HepG2 (cell line): ENCODE data around the gene SGCE. TPM values are rescaled to one million over a fixed set of nuclear protein-coding genes. Genes with fewer than 3 reads are reported as not detected.

Experiments used
- ATM ChIP-seq: fragments of 450-650 bp; IDR thresholded peaks from 2 replicates; pipeline ENCODE4 v1.7.1; 2017; ENCODE audit warnings: mild to moderate bottlenecking, borderline replicate concordance
- FOXO1 ChIP-seq: sonication (generic); formaldehyde crosslinking; IDR thresholded peaks from 2 replicates; pipeline ENCODE4 v1.4.0; 2020; ENCODE audit warnings: missing genetic modification reagents
- MAFF ChIP-seq: IDR thresholded peaks from 2 replicates; pipeline ENCODE4 v1.6.1; 2011; ENCODE audit warnings: low read depth, low read length, improper control_type of control experiment
- NPAS2 ChIP-seq: sonication (generic); formaldehyde crosslinking; IDR thresholded peaks from 2 replicates; pipeline ENCODE4 v1.8.0; 2022; ENCODE audit warnings: mild to moderate bottlenecking, missing genetic modification reagents, borderline replicate concordance
- RCOR2 ChIP-seq: IDR thresholded peaks from 2 replicates; pipeline ENCODE4 v1.6.1; 2016; ENCODE audit warnings: missing biosample characterization, missing genetic modification reagents
- SOX13 ChIP-seq, 3 experiments: fragments of 450-650 bp in 1 of 3; sonication (generic) in 1 of 3; formaldehyde crosslinking in 1 of 3; IDR thresholded peaks in 2 of 3; conservative IDR thresholded peaks in 1 of 3; 2 replicates each; pipeline versions ENCODE4 v1.5.0 to v1.6.1; 2016 to 2020; ENCODE audit warnings: antibody characterized with exemption in 1 of 3, mild to moderate bottlenecking in 1 of 3, missing compliant biosample characterization in 1 of 3, missing genetic modification reagents in 1 of 3, moderate library complexity in 1 of 3
- SRF ChIP-seq: IDR thresholded peaks from 2 replicates; pipeline ENCODE4 v1.6.1; 2011; ENCODE audit warnings: mild to moderate bottlenecking, low read depth, low read length, moderate library complexity
- TARDBP ChIP-seq: sonication (generic); formaldehyde crosslinking; IDR thresholded peaks from 2 replicates; pipeline ENCODE4 v1.8.0; 2022; ENCODE audit warnings: mild to moderate bottlenecking, missing genetic modification reagents
- ZNF12 ChIP-seq: sonication (generic); formaldehyde crosslinking; IDR thresholded peaks from 2 replicates; pipeline ENCODE4 v1.5.0; 2020; ENCODE audit warnings: missing genetic modification reagents
- ZNF260 ChIP-seq: sonication (generic); formaldehyde crosslinking; IDR thresholded peaks from 2 replicates; pipeline ENCODE4 v1.4.0; 2020; ENCODE audit warnings: missing genetic modification reagents, low read depth, mild to moderate bottlenecking, borderline replicate concordance
- ZNF75D ChIP-seq: sonication (generic); formaldehyde crosslinking; IDR thresholded peaks from 2 replicates; pipeline ENCODE4 v1.8.1; 2023; ENCODE audit warnings: missing genetic modification reagents, mild to moderate bottlenecking, borderline replicate concordance
- ZSCAN22 ChIP-seq: sonication (generic); formaldehyde crosslinking; IDR thresholded peaks from 2 replicates; pipeline ENCODE4 v1.4.0; 2020; ENCODE audit warnings: mild to moderate bottlenecking, missing genetic modification reagents
- ZSCAN30 ChIP-seq: sonication (generic); formaldehyde crosslinking; IDR thresholded peaks from 2 replicates; pipeline ENCODE4 v1.5.0; 2020; ENCODE audit warnings: mild to moderate bottlenecking, missing genetic modification reagents
- polyA plus RNA-seq, 8 experiments: library from polyadenylated mRNA; depleted of rRNA in 3 of 8; stranded (reverse) in 7 of 8; unstranded in 1 of 8; fragments of >200 nt; fragmentation: Illumina TruSeq in 4 of 8; extraction: Trizol in 4 of 8; gene quantifications; 2 replicates each; pipeline versions ENCODE4 v1.2.1 to v1.2.3, GENCODE V29; 2011 to 2016; ENCODE audit warnings: low read depth in 4 of 8, missing spikeins in 1 of 8, mixed read lengths in 1 of 8; ENCODE audit not compliant: insufficient read depth in 1 of 8
- total RNA-seq, 5 experiments: library from RNA; depleted of rRNA; stranded (reverse); fragments of >200 nt; fragmentation: Illumina TruSeq; extraction: Trizol; gene quantifications; 2 replicates each; pipeline ENCODE4 v1.2.3, GENCODE V29; 2016; ENCODE audit warnings: low read depth in 1 of 5
- TF ChIP-seq, protein P1 (sequence below), 2 experiments: sonication (generic) in 1 of 2; formaldehyde crosslinking in 1 of 2; IDR thresholded peaks; 2 replicates each; pipeline versions ENCODE4 v1.4.0 to v1.6.1; 2016 to 2020; ENCODE audit warnings: borderline replicate concordance in 1 of 2, low read depth in 1 of 2, mild to moderate bottlenecking in 1 of 2, missing genetic modification reagents in 1 of 2
- TF ChIP-seq, protein P2 (sequence below): sonication (generic); formaldehyde crosslinking; IDR thresholded peaks from 2 replicates; pipeline ENCODE4 v1.5.0; 2020; ENCODE audit warnings: mild to moderate bottlenecking, missing genetic modification reagents, borderline replicate concordance

The SGCE gene
- total and polyA plus RNA-seq, 2 of the 13 experiments (the other 11 are each of a cell fraction or from before 2014, with no cell fraction given) = 52.3 to 71.1 TPM

DNA sequence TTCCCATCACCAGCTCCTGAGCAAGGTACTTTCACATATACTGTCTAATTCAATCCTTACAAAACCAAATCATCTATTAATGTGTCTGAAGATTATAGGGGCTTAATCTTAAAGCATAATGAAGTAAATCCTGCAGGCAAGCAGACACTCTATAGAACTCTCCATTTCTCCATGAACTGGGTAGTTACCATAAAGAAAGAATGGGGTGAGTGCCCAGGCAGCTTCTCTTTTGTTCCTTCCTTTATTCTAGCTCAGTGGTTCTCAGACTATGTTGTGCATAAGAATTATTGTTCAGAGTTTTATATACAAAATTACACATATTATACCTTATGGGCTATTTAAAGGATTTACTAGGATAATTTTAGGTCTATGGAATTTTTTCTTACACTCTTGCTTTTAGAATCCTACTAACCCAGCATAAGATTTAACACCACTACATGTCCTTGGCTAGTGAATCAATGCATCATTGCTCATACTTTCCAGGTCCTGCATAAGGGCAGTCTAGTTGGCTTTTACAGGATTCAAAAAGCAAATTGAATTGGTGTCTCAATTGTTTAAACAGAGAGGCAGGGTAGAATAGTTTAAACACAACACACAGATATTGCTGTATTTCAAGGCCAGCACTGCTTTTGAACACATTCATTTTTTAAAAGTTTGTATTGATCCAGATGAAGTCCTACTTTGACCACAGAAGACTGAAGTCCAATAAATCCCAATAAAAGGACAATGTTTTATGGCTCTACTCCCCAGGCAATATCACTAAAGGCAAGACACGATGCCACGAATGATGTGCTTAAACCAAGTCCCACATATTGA is 12.9 kb downstream of the SGCE start (continued):
- TF ChIP-seq, protein P1, sequence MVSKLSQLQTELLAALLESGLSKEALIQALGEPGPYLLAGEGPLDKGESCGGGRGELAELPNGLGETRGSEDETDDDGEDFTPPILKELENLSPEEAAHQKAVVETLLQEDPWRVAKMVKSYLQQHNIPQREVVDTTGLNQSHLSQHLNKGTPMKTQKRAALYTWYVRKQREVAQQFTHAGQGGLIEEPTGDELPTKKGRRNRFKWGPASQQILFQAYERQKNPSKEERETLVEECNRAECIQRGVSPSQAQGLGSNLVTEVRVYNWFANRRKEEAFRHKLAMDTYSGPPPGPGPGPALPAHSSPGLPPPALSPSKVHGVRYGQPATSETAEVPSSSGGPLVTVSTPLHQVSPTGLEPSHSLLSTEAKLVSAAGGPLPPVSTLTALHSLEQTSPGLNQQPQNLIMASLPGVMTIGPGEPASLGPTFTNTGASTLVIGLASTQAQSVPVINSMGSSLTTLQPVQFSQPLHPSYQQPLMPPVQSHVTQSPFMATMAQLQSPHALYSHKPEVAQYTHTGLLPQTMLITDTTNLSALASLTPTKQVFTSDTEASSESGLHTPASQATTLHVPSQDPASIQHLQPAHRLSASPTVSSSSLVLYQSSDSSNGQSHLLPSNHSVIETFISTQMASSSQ (IDR thresholded peaks at IDR 0.05; ENCODE audit: low read depth) = peak; percentile 51; the same call in 1 of the 2 replicates
- TF ChIP-seq, protein P1 (CRISPR knock-in tag; IDR thresholded peaks at IDR 0.05; ENCODE audit: borderline replicate concordance) = peak; percentile 88
- peak; percentile 93 for TF ChIP-seq FOXO1
- TF ChIP-seq ZNF260 (CRISPR knock-in tag) = no peak
- TF ChIP-seq, protein P2, sequence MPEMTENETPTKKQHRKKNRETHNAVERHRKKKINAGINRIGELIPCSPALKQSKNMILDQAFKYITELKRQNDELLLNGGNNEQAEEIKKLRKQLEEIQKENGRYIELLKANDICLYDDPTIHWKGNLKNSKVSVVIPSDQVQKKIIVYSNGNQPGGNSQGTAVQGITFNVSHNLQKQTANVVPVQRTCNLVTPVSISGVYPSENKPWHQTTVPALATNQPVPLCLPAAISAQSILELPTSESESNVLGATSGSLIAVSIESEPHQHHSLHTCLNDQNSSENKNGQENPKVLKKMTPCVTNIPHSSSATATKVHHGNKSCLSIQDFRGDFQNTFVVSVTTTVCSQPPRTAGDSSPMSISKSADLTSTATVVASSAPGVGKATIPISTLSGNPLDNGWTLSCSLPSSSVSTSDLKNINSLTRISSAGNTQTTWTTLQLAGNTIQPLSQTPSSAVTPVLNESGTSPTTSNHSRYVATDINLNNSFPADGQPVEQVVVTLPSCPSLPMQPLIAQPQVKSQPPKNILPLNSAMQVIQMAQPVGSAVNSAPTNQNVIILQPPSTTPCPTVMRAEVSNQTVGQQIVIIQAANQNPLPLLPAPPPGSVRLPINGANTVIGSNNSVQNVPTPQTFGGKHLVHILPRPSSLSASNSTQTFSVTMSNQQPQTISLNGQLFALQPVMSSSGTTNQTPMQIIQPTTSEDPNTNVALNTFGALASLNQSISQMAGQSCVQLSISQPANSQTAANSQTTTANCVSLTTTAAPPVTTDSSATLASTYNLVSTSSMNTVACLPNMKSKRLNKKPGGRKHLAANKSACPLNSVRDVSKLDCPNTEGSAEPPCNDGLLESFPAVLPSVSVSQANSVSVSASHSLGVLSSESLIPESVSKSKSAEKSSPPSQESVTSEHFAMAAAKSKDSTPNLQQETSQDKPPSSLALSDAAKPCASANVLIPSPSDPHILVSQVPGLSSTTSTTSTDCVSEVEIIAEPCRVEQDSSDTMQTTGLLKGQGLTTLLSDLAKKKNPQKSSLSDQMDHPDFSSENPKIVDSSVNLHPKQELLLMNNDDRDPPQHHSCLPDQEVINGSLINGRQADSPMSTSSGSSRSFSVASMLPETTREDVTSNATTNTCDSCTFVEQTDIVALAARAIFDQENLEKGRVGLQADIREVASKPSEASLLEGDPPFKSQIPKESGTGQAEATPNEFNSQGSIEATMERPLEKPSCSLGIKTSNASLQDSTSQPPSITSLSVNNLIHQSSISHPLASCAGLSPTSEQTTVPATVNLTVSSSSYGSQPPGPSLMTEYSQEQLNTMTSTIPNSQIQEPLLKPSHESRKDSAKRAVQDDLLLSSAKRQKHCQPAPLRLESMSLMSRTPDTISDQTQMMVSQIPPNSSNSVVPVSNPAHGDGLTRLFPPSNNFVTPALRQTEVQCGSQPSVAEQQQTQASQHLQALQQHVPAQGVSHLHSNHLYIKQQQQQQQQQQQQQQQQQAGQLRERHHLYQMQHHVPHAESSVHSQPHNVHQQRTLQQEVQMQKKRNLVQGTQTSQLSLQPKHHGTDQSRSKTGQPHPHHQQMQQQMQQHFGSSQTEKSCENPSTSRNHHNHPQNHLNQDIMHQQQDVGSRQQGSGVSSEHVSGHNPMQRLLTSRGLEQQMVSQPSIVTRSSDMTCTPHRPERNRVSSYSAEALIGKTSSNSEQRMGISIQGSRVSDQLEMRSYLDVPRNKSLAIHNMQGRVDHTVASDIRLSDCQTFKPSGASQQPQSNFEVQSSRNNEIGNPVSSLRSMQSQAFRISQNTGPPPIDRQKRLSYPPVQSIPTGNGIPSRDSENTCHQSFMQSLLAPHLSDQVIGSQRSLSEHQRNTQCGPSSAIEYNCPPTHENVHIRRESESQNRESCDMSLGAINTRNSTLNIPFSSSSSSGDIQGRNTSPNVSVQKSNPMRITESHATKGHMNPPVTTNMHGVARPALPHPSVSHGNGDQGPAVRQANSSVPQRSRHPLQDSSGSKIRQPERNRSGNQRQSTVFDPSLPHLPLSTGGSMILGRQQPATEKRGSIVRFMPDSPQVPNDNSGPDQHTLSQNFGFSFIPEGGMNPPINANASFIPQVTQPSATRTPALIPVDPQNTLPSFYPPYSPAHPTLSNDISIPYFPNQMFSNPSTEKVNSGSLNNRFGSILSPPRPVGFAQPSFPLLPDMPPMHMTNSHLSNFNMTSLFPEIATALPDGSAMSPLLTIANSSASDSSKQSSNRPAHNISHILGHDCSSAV (CRISPR knock-in tag) = no peak
- TF ChIP-seq ZNF12 (CRISPR knock-in tag) = peak; percentile 67; the same call in 1 of the 2 replicates
- no peak for TF ChIP-seq SRF
- peak; percentile 65; the same call in 1 of the 2 replicates for TF ChIP-seq TARDBP (CRISPR knock-in tag)
- TF ChIP-seq RCOR2 (CRISPR knock-in tag) = peak; percentile 86; the same call in 1 of the 2 replicates
- no peak for TF ChIP-seq ATM
- no peak for TF ChIP-seq ZSCAN22 (CRISPR knock-in tag)
- TF ChIP-seq ZNF75D = no peak
- TF ChIP-seq ZSCAN30 (CRISPR knock-in tag) = 0 out of 2 replicates have a peak, but pooled peaks have one; percentile 27
- 0 out of 2 replicates have a peak, but pooled peaks have one; percentile 38 for TF ChIP-seq SOX13 (IDR thresholded peaks at IDR 0.05)
- peak in 1 of 2 experiments; percentile 94; a peak in 2 of 4 replicates for TF ChIP-seq SOX13 (CRISPR knock-in tag; conservative IDR thresholded peaks at IDR 0.05 in 1 of 2, IDR thresholded peaks at IDR 0.05 in 1 of 2)
- no peak for TF ChIP-seq NPAS2 (CRISPR knock-in tag)
- TF ChIP-seq MAFF = 0 out of 2 replicates have a peak, but pooled peaks have one; percentile 3
